Astrocyte (in vitro differentiated cells and primary cell): ENCODE measurements around the gene PDE7B.
A peak's percentile ranks its signal among the peaks of the same experiment; 100 is the strongest.

Experiments used
- CTCF ChIP-seq: IDR thresholded peaks from 2 replicates; pipeline ENCODE4 v1.5.1; 2011; ENCODE audit warnings: low read depth, mild to moderate bottlenecking, inconsistent platforms, low read length, moderate library complexity; ENCODE audit not compliant: insufficient read depth
- EZH2 ChIP-seq: IDR thresholded peaks from 2 replicates; pipeline ENCODE4 v1.6.1; 2012; ENCODE audit warnings: mild to moderate bottlenecking, low read length, inconsistent platforms; ENCODE audit not compliant: insufficient read depth

- TF ChIP-seq CTCF (peak; percentile 67), EZH2 (no peak)
Measured at GRCh38 chr6:136031982-136032381, 180.5 kb downstream of the PDE7B start.
